IMR-90 (cell line): ENCODE measurements around the gene NAB2. TPM values are rescaled to one million over a fixed set of nuclear protein-coding genes. Genes with fewer than 3 reads are reported as not detected.

Source experiments
- ATAC-seq: fragments of 200-7000 bp; cut with Tn5 transposase; 2 replicates; pipeline ENCODE4 v1.9.1; 2020; ENCODE audit warnings: low read depth, mild to moderate bottlenecking, moderate library complexity
- BruUV-seq: library from RNA; stranded (reverse); fragments of 400-500 nt; replicated peaks from 2 replicates; lab custom pipeline; 2021; lab: Mats Ljungman, UMichigan
- CTCF ChIA-PET: fragments of 300-600 bp; formaldehyde crosslinking; extraction: SDS; loops from one replicate; lab custom pipeline; 2021; ENCODE audit warnings: antibody characterized with exemption; lab: Yijun Ruan, JAX
- POLR2A ChIA-PET: fragments of 300-600 bp; sonication (Branson Sonifier 250); formaldehyde crosslinking; loops from one replicate; lab custom pipeline; 2022; ENCODE audit warnings: antibody characterized with exemption; ENCODE audit not compliant: unreplicated experiment; lab: Charles Lee
- DNase-seq: peaks from one replicate; pipeline ENCODE4 v3.0.0; 2013
- H2AFZ ChIP-seq: replicated peaks from 2 replicates; pipeline ENCODE3; 2013; ENCODE audit warnings: low read length, mild to moderate bottlenecking; ENCODE audit not compliant: poor library complexity
- H2AK5ac ChIP-seq: 2 replicates; pipeline ENCODE4 v1.6.1; 2013; ENCODE audit warnings: low read depth, low read length, inconsistent platforms
- H2AK9ac ChIP-seq: replicated peaks from 2 replicates; pipeline ENCODE3; 2013; ENCODE audit warnings: mild to moderate bottlenecking, low read depth, low read length, moderate library complexity; ENCODE audit not compliant: poor library complexity
- H2BK120ac ChIP-seq: 2 replicates; pipeline ENCODE4 v1.6.1; 2013; ENCODE audit warnings: low read depth, low read length, inconsistent platforms
- H2BK15ac ChIP-seq: 3 replicates; pipeline ENCODE4 v1.6.1; 2013; ENCODE audit warnings: low read depth, low read length, inconsistent platforms
- H2BK20ac ChIP-seq: 2 replicates; pipeline ENCODE4 v1.6.1; 2013; ENCODE audit warnings: low read depth, mild to moderate bottlenecking, inconsistent platforms, low read length, moderate library complexity
- H2BK5ac ChIP-seq: 2 replicates; pipeline ENCODE4 v1.6.1; 2013; ENCODE audit warnings: mild to moderate bottlenecking, low read depth, low read length, inconsistent platforms; ENCODE audit not compliant: poor library complexity, severe bottlenecking
- H3K14ac ChIP-seq: replicated peaks from 2 replicates; pipeline ENCODE4 v1.6.1; 2013; ENCODE audit warnings: low read depth, low read length, inconsistent platforms
- H3K18ac ChIP-seq: 2 replicates; pipeline ENCODE4 v1.6.1; 2013; ENCODE audit warnings: low read depth, low read length, control low read depth
- H3K23ac ChIP-seq: 2 replicates; pipeline ENCODE4 v1.6.1; 2013; ENCODE audit warnings: low read depth, low read length, inconsistent platforms
- H3K27ac ChIP-seq: 2 replicates; pipeline ENCODE4 v1.5.1; 2013; ENCODE audit warnings: mild to moderate bottlenecking, control low read depth, low read length; ENCODE audit not compliant: insufficient read depth
- H3K27me3 ChIP-seq: 2 replicates; pipeline ENCODE4 v1.6.1; 2013; ENCODE audit warnings: low read length; ENCODE audit not compliant: control insufficient read depth, insufficient read depth
- H3K36me3 ChIP-seq: 2 replicates; pipeline ENCODE4 v1.6.1; 2013; ENCODE audit warnings: low read length, mixed read lengths; ENCODE audit not compliant: control insufficient read depth, insufficient read depth
- H3K4ac ChIP-seq: 2 replicates; pipeline ENCODE4 v1.6.1; 2013; ENCODE audit warnings: low read depth, low read length, inconsistent platforms
- H3K4me1 ChIP-seq: 2 replicates; pipeline ENCODE4 v1.6.1; 2013; ENCODE audit warnings: low read length, mixed read lengths; ENCODE audit not compliant: control insufficient read depth, insufficient read depth
- H3K4me2 ChIP-seq: 2 replicates; pipeline ENCODE4 v1.6.1; 2013; ENCODE audit warnings: low read depth, mild to moderate bottlenecking, control low read depth, low read length, moderate library complexity
- H3K4me3 ChIP-seq: 2 replicates; pipeline ENCODE4 v1.5.1; 2013; ENCODE audit warnings: low read depth, mild to moderate bottlenecking, control low read depth, low read length, moderate library complexity; ENCODE audit not compliant: insufficient read depth
- H3K56ac ChIP-seq: 2 replicates; pipeline ENCODE4 v1.6.1; 2013; ENCODE audit warnings: low read length, inconsistent platforms; ENCODE audit not compliant: insufficient read depth; ENCODE audit errors: extremely low read depth
- H3K79me1 ChIP-seq, 2 experiments: 2 replicates each; pipeline ENCODE4 v1.6.1; 2013; ENCODE audit warnings: low read length in 2 of 2, inconsistent platforms in 1 of 2, low read depth in 1 of 2
- H3K9ac ChIP-seq: 2 replicates; pipeline ENCODE4 v1.6.1; 2013; ENCODE audit warnings: low read depth, low read length, control low read depth
- H3K9me1 ChIP-seq: 2 replicates; pipeline ENCODE4 v1.6.1; 2013; ENCODE audit warnings: low read length, inconsistent platforms; ENCODE audit not compliant: insufficient read depth
- H3K9me3 ChIP-seq: 2 replicates; pipeline ENCODE4 v1.6.1; 2013; ENCODE audit warnings: low read length; ENCODE audit not compliant: control insufficient read depth, insufficient read depth
- H4K20me1 ChIP-seq: 2 replicates; pipeline ENCODE4 v1.6.1; 2013; ENCODE audit warnings: low read length, inconsistent platforms; ENCODE audit not compliant: insufficient read depth
- H4K5ac ChIP-seq: 2 replicates; pipeline ENCODE4 v1.6.1; 2013; ENCODE audit warnings: mild to moderate bottlenecking, low read depth, low read length, control low read depth
- H4K8ac ChIP-seq, 2 experiments: 2 replicates each; pipeline ENCODE4 v1.6.1; 2013; ENCODE audit warnings: low read depth in 2 of 2, low read length in 2 of 2, control low read depth in 1 of 2, inconsistent platforms in 1 of 2
- H4K91ac ChIP-seq: 2 replicates; pipeline ENCODE4 v1.6.1; 2013; ENCODE audit warnings: low read depth, low read length, inconsistent platforms; ENCODE audit not compliant: insufficient read depth
- CEBPB ChIP-seq: IDR thresholded peaks from 2 replicates; pipeline ENCODE4 v1.6.1; 2012; ENCODE audit warnings: low read depth, low read length, improper control_type of control experiment
- CHD1 ChIP-seq: IDR thresholded peaks from 2 replicates; pipeline ENCODE4 v1.6.1; 2012; ENCODE audit warnings: low read depth, low read length, improper control_type of control experiment
- ELK1 ChIP-seq: fragments of 150-350 bp; IDR thresholded peaks from 2 replicates; pipeline ENCODE4 v1.6.1; 2016; ENCODE audit warnings: low read depth, mild to moderate bottlenecking, low read length, moderate library complexity, borderline replicate concordance
- FOS ChIP-seq: fragments of 150-350 bp; IDR thresholded peaks from 2 replicates; pipeline ENCODE4 v1.6.1; 2016; ENCODE audit warnings: low read depth, low read length
- MAZ ChIP-seq: IDR thresholded peaks from 2 replicates; pipeline ENCODE4 v1.6.1; 2012; ENCODE audit warnings: low read depth, mild to moderate bottlenecking, low read length, improper control_type of control experiment, moderate library complexity, borderline replicate concordance
- NFE2L2 ChIP-seq: fragments of 150-350 bp; IDR thresholded peaks from 2 replicates; pipeline ENCODE4 v1.6.1; 2016; ENCODE audit warnings: low read depth, mild to moderate bottlenecking, low read length
- POLR2A ChIP-seq: IDR thresholded peaks from 2 replicates; pipeline ENCODE4 v1.6.1; 2012; ENCODE audit warnings: mild to moderate bottlenecking, low read depth, low read length
- RCOR1 ChIP-seq: IDR thresholded peaks from 2 replicates; pipeline ENCODE4 v1.6.1; 2012; ENCODE audit warnings: mild to moderate bottlenecking, low read length, improper control_type of control experiment; ENCODE audit not compliant: insufficient replicate concordance
- SMC3 ChIP-seq: fragments of 150-350 bp; IDR thresholded peaks from 2 replicates; pipeline ENCODE4 v1.6.1; 2016; ENCODE audit warnings: low read depth, mild to moderate bottlenecking, antibody characterized with exemption, low read length, moderate library complexity
- WGBS, 2 experiments: methylation state at CpG; one replicate each; pipeline versions ENCODE4 v1.1.5 to v1.1.7; 2013; ENCODE audit warnings: missing lambda C conversion rate in 2 of 2; ENCODE audit not compliant: insufficient read length in 1 of 2; ENCODE audit errors: extremely low coverage in 2 of 2; 5-methylcytosine and 5-hydroxymethylcytosine counted together
- dilution Hi-C: fragments of 300-500 bp; cut with HindIII; formaldehyde crosslinking; loops from one replicate; pipeline ENCODE4 v1.14.3; 2018; ENCODE audit warnings: low sequenced_read_pairs; ENCODE audit not compliant: unreplicated experiment
- in situ Hi-C: fragments of 300-500 bp; cut with MboI; formaldehyde crosslinking; loops from 3 replicates; pipeline ENCODE4 v1.14.3; 2019; ENCODE audit warnings: low sequenced_read_pairs, inconsistent platforms, mixed read lengths
- intact Hi-C: fragments of 100-400 bp; cut with micrococcal nuclease; formaldehyde crosslinking; loops from 2 replicates; pipeline ENCODE4 v1.10.0; 2022
- polyA plus RNA-seq, 3 experiments: library from polyadenylated mRNA; depleted of rRNA; stranded (reverse); fragments of >200 nt; gene quantifications; 2 replicates each; pipeline ENCODE4 v1.2.3, GENCODE V29; 2012; ENCODE audit warnings: low replicate concordance in 1 of 3
- total RNA-seq: library from RNA; depleted of rRNA; stranded (reverse); fragments of >200 nt; gene quantifications from 2 replicates; pipeline ENCODE4 v1.2.3, GENCODE V29; 2012
- TF ChIP-seq, protein P1 (sequence below): conservative IDR thresholded peaks from 2 replicates; pipeline ENCODE4 v1.5.1; 2012; ENCODE audit warnings: mild to moderate bottlenecking, low read depth, low read length, improper control_type of control experiment
- TF ChIP-seq, protein P2 (sequence below): fragments of 150-350 bp; IDR thresholded peaks from 2 replicates; pipeline ENCODE4 v1.6.1; 2017; ENCODE audit warnings: mild to moderate bottlenecking, antibody characterized with exemption, low read length, low read depth

NAB2 gene
- total and polyA plus RNA-seq, 2 of the 4 experiments (the other 2 are of a cell fraction): 65.1 to 68.8 TPM

DNA sequence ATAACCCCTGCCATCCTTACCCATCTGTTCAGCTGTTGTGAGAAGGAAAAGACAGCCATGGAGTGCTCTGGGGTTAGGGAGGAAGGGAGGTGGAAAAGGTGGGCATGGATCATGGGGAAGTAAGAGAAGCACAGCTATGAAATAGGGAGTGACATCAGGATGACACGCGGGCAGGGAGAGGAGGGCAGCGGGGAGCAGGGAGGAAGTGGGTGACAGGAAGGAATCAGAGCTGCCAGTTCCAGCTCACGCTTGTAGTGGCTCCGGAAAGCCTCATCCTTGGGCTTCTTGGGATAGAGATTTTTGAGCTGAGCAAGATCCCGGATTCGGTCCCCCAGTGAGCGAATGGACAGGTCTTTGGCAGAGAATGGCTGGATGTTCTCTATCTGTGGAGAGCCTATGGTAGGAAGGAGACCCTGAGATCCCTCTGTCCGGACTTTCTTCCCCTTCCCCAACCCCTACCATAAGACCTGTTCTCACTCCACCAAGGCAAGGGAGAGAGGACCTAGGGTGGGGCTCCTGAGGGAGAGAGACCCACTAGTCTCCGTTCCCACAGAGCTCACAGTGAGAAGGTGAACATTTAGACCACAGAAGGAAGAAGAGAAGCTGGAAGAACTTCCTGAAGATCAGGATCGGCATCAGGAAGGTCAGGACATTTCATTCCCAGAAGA, 10.3 kb downstream of the NAB2 start:
- CTCF ChIA-PET: no interaction called here
- WGBS, 2 experiments: 89% methylated on average over 5 of the region's 11 CpGs; no CpG with 5 or more reads in 1 of the 2 experiments
- no TSS peak for BruUV-seq

More for the DNA sequence above, 10.3 kb downstream of the NAB2 start:
- Histone ChIP-seq H3K36me3 (peaks cover 64% of the 10 kb centered on the region), H3K4me2 (no peak overlapping the region), H3K14ac (no peak overlapping the region), H3K27me3 (no peaks in the 10 kb centered on the region), H3K4me3 (no peak overlapping the region), H3K9ac (no peak overlapping the region), H2BK5ac (no peak overlapping the region), H2AK5ac (no peak overlapping the region), H4K8ac (no peak overlapping the region), H4K5ac (no peak overlapping the region), H2BK15ac (no peak overlapping the region), H3K23ac (no peak overlapping the region), H3K79me1 (peaks cover 13 to 42% of the 10 kb centered on the region in 2 experiments), H2BK120ac (no peak overlapping the region), H2AK9ac (peak overlapping the region; percentile 22), H3K27ac (no peak overlapping the region), H3K9me3 (no peaks in the 10 kb centered on the region), H3K4me1 (peaks cover 15% of the 10 kb centered on the region), H4K91ac (no peak overlapping the region), H2AFZ (no peak overlapping the region), H4K20me1 (peaks cover 28% of the 10 kb centered on the region), H3K56ac (no peak overlapping the region), H3K4ac (no peak overlapping the region), H3K9me1 (peaks cover 18% of the 10 kb centered on the region), H2BK20ac (no peak overlapping the region), H3K18ac (no peak overlapping the region)
- ATAC-seq (no peak), DNase-seq (no peak)
- POLR2A ChIA-PET: interaction anchor here (1.2 kb wide), 1 partner anchor 8 kb away, joined by 3 read pairs; no protein-coding TSS in a partner anchor
- in situ Hi-C loops: no loop called here
- no peak for TF ChIP-seq MAZ
- TF ChIP-seq CEBPB: no peak
- TF ChIP-seq ELK1: no peak
- TF ChIP-seq FOS: no peak
- TF ChIP-seq SMC3: no peak
- TF ChIP-seq, protein P1, sequence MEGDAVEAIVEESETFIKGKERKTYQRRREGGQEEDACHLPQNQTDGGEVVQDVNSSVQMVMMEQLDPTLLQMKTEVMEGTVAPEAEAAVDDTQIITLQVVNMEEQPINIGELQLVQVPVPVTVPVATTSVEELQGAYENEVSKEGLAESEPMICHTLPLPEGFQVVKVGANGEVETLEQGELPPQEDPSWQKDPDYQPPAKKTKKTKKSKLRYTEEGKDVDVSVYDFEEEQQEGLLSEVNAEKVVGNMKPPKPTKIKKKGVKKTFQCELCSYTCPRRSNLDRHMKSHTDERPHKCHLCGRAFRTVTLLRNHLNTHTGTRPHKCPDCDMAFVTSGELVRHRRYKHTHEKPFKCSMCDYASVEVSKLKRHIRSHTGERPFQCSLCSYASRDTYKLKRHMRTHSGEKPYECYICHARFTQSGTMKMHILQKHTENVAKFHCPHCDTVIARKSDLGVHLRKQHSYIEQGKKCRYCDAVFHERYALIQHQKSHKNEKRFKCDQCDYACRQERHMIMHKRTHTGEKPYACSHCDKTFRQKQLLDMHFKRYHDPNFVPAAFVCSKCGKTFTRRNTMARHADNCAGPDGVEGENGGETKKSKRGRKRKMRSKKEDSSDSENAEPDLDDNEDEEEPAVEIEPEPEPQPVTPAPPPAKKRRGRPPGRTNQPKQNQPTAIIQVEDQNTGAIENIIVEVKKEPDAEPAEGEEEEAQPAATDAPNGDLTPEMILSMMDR: no peak
- no peak for TF ChIP-seq CHD1
- TF ChIP-seq NFE2L2: no peak
- TF ChIP-seq, protein P2, sequence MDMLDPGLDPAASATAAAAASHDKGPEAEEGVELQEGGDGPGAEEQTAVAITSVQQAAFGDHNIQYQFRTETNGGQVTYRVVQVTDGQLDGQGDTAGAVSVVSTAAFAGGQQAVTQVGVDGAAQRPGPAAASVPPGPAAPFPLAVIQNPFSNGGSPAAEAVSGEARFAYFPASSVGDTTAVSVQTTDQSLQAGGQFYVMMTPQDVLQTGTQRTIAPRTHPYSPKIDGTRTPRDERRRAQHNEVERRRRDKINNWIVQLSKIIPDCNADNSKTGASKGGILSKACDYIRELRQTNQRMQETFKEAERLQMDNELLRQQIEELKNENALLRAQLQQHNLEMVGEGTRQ: no peak
- TF ChIP-seq POLR2A: no peak
- TF ChIP-seq RCOR1: no peak
- intact Hi-C loops: no loop called here
- dilution Hi-C loops: no loop called here
